ENCODE measurements around the gene COQ8A.

- TF ChIP-seq EZH2 (IDR thresholded peaks at IDR 0.05; ENCODE audit: insufficient read depth, poor library complexity, severe bottlenecking), result no peak
- no peak for TF ChIP-seq EZH2phosphoT487 (IDR thresholded peaks at IDR 0.05; ENCODE audit: insufficient read depth, low read depth)
Observed at GRCh38 chr1:226964068-226964425, 24.0 kb downstream of the COQ8A start.
